ENCODE results near the gene ADGRG6.
A peak's percentile ranks its signal among the peaks of the same experiment; 100 is the strongest.
"Not testable (repeated sequence)": the region's sequence is repeated elsewhere in the genome, so short reads cannot be mapped to it uniquely, and the experiment has no call there.

ADGRG6 gene

DNA sequence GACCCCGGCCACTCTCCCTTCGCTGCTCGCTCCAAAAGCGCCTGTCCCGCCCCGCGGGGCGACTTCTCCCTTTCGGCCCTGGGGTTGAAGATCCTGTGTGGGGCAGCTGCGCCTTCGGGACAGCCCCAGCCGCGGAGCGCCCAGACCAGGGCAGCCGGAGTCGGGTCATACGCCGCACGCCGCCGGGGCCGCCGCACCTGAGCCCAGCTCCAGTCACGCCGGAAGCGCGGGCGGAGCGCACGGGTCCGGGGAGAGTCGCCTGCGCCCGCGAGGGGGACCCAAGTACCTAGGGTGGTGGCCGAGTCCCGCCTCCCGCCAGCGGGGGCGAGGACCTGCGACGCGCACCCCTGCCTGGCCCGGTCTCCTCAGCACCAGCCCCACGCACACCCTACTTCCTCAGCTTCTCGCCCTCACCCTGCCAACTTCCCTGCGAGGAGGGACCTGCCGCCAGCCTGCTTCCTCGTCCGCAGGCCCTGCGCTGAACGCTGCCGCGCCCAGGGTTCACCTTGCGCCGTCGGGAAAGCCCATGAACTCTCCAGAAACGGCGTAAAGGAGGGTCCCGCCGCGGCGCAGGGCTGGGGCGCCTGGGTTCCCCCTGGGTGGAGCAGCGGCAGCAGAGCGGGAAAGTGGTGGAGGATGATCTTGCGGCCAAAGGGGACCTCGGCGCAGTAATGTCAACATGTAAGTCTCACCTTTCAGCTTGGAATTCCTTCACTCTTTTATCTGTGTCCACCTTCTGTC, at the start of gene ADGRG6:
TSS of gene ADGRG6 (plus strand) at position 357 of the 741 bp plus-strand sequence. CDS start at position 680, 323 bp downstream.
- peak; percentile 23 to 30 for DNase-seq

DNA sequence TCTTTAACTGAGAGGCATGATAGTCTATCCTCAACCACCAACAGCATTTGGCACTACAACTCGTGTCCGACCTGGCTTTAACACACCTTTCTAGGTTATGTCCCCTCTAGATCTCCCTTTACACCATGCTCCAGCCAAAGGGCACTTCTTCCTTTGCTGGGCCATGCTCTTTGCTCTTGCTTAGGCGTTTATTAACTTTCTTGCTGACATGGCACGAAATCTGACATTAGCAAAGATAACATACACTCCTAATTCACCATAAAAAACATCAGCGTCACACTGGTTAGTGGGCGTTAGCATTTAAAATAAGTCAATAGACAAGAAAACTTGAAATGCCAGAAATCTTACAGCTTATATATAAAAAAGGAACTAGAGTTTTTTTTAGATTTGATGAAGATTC, 47.3 kb upstream of the ADGRG6 start:
- DNase-seq, result no peak

DNA sequence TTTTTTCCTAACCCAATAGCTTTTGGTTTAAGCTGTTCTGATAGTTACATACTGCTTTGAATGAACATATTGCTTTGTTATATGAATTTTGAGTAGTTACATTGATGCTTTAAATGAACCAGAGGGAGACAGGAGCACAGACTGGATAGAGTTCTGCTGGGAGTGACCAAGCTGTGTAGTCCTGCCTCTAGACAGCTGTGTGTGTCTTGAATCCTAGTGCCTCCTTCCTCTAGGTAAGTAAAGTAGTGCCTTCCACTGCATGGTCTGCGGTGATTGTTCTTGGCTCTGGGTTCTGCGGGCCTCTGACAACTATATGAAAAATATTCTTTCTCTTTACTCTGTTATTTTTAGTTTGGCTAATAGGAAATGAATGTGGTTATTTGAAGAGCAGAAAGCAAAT, 46.0 kb upstream of the ADGRG6 start:
- DNase-seq, result no peak

DNA sequence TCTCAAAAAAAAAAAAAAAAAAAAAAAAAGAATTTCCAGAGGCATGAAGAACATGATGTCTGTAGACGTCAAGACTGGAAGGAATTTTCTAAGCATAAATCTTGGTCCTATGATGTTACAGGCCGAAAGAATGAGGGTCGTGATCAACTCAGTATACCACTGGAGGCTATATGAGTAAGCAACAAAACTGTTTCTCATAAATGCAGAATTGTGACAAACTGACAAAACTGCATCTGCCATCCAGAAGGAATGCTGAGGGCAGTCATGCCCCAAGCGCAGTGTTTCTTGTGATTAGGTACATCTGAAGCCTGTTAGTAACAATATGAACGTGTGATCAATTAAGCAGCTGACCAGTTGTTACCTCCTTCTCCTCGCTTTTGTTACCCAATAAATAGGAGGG, 43.5 kb upstream of the ADGRG6 start:
- no peak for DNase-seq

DNA sequence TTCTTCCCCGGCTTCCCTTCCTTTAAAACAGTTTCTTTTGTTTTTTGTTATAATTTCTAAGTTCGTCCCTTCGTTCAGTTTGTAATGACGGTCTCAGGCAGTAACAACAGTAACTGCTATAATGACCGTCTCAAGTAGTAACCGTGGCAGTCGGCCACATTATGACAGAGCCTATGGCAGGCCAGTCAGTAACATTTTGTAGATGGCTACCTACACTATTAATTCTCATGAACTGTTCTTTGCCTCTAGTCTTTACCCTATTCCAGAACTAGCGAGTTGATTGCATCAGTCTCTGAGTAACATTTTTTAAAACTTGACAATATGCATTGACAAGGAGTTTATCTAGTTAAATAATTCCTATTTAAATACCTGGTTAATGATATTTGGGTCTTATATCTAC, 43.0 kb upstream of the ADGRG6 start:
- DNase-seq, result no peak

DNA sequence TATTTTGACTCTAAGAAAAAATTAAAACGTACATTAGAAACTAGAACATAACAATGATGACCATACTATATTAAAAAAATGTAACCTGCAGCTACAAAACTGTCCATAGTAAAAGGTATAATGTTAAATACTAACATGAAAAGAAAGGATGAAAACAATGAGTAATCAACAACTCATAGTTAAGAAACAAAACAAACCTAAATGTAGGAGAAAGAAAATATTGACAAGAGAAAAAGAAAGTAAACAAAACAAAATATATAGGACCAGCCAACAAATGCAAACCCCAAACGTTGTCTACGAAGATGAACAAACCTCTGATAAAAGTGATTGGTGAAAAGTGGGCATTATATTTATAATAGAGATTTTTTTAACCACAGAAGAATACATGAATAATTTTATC, 41.1 kb upstream of the ADGRG6 start:
- DNase-seq, result no peak

DNA sequence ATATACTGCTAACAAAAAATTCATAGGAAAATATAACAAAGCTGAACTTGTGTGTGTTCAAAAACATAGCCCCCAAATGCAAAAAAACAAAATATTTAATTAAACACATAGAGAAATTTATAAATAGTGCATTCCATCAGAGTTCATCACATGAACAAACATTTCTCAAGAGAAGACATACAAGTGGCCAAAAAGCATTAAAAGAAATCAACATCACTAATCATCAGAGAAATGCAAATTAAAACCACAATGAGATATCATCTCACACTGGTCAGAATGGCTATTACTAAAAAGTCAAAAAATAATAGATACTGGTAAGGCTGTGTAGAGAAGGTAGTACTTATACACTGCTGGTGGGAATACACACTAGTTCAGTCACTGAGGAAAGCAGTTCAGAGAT, 39.6 kb upstream of the ADGRG6 start:
- DNase-seq, result no peak

DNA sequence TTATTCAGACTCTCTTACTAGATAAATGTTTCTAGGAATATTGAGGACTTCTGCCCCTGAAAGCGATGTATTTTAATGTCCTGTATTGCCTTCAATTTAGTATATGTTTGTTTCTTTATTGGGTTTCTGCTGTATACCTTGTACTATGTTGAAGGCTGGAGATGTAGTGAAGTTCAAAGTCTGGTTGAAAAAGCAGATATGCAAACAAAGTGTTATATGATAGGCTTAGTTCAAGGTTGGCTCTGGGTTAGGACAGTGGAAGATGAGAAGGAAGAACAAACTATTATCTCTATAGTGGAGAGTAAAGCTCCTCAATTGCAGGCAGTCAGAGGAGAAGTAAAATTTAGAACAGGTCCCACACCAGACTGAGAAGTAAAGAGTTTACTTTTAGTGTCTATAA, 36.3 kb upstream of the ADGRG6 start:
- no peak for DNase-seq

DNA sequence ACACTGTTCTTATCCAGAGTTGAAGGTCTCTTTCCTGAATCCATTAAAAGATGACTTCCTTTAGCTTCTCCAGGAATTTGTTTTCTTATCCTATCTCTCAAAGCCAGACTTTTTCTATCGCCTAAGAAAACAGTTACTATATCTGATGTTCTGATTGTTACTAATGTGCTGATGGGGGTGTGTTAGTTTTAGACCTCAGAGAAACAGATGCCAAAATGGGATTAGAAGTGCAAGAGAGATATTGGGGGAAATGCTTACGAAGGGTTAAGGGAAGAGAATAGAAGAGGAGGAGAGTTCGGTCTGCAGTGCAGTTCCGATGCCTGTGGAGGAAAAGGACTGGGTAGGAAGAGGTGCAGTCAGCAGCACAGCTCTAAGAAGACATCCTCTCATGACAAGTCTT, 35.7 kb upstream of the ADGRG6 start:
- no peak for DNase-seq

DNA sequence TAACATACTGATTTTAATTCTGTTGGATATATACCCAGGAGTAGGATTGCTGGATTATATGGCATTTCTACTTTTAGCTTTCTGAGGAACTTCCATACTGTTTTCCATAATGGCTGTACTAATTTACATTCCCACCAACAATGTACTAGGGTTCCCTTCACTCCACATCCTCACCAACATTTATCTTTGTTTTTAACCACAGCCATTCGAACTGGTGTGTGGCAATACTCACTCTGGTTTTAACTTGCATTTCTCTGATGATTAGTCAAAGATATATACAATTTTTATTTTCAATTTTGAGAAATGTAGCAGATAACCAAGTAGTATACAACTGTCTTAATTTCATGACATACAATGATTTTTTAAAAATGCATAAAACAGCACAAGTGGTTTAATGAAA, 30.3 kb upstream of the ADGRG6 start:
- DNase-seq, result no peak

DNA sequence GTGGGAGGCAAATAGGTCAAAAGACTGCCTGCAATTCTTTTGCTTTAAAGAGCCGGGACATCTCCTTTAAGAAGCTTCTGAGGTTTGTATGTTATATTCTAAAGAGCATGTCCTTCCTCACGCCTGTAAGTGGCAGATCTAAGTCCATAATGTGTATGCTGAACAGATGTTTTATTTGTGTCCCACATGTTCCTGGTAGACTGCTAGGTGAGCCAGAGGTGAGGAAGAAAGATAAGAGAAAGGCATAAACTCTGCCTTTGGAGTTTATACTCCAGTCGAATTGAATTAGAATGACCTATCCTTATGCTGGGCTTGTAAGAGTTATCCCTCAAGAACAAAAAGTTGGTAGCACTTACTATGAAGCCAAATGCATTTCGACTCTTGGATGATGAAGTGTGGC, 27.2 kb upstream of the ADGRG6 start:
- no peak for DNase-seq

DNA sequence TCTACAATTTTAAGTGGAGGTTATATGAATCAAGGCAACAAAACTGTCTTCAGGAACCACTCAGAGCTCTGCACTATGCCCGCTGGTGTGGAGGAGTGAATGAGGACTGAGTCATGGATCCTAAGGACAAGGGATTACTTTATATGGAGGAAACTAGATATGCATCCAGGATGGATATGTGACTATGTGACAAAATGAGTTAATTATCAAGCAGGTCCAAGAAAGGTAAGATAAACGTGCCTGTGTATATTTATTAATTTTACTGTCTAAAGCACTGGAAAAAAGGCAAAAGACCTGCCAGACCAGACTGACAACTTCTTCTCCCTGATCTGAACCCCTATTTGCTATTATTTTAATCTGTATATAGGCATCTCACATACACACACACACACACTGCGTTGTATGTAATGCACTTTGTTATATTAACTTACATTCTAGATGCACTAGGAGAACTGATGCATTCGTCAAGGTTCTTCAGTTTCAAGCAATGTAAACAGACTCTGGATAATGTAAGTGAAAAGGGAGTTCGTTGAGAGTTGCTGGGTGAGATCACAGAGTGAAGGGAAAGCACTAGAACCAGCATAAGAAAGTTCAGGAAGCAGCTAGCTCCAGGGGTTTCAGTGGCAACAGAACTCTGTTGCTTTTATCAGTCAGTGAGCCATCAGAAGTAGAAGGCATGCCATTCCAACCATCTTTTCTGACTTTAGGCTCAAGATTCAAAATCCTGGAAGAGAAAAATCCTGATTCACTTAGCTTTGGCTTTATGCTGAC, 26.4 kb upstream of the ADGRG6 start:
- DNase-seq, result no peak

DNA sequence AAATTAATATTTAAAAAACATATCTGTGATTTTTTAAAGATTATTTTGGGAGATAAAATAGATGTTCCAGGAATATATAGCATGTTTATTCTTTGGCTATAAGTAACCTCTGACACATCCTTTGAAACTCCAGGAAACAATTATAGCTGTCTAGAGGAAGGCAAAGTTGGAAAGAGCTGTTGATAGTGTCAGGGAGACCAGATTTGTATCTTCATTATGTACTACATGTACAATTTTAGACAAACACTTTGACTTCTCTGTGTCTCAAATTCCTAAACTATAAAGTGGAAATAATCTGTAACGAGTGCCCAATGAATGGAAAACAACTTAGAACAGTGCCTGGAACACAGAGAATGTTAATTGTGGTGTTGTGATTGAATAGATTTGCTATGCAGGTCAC, 25.6 kb upstream of the ADGRG6 start:
- no peak for DNase-seq

DNA sequence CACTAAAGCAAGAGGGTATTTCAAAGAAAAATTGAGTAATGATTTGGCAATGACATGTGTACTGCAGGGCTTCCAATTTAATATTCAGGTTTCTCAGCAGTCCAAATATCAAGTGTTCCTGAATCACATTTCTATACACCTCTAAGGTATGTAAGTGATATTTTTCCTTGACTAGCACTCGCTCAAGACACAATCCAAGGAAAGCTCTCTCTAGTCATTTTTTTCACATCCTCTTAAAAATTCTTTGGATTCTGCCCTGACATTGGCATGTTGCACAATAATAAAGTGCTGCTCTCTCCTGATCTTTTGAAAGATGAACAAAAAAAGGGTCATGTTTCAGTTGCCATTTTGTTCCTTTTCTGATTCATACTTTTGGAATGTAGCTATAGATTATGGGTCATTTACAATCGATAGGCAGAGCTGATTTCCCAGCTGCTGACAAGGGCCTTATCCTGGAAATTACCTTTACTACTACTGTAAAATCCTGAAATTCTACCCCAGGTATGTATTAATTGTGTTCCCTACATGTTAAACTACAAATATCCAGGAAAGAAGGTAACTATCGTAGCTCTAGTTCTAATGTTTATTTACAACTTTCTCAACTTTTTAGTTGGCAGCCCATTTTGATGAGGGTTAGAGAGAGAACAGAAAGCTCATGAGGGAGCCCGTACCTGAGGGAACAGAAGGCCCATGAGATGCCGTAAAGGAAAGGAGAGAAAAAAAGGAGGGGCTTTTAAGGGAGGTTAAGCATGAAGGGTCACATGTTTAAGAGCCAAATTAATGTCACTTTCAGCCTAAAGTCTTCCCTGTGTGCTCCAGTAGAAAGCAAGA, 22.2 kb upstream of the ADGRG6 start:
- DNase-seq, result no peak

DNA sequence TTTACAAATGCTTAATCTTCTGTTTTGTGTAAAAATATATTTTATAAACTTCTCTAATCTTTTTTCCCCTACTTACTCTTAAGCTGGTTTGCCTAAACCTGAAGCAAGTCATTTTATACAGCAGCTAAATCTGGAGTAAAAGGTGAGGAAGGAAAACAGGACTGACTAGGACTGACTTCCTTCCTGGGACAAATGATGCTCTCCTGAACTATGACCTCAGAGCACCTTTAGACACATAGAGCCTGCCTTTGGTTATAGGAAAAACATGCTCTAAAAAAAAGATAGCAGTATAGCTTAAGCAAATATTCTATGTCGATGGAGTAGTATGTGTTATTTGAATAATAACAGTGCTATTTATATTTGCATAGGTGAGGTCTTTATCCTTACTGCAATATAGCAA, 21.5 kb upstream of the ADGRG6 start:
- no peak for DNase-seq

DNA sequence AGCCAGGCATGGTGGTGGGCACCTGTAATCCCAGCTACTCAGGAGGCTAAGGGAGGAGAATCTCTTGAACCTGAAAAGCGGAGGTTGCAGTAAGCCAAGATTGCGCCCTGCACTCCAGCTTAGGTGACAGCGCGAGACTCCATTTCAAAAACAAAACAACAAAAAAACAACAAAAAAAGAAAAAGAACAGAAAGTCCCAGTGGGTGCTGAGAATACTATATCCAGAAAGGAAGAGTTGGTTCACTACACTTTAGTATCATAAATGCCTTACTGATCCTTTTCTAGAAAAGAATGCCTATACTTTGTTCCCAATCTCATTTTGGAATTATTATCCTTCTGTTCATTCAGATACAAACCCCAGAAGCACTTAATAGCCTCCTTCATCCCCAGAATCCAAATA, 20.9 kb upstream of the ADGRG6 start:
- no peak for DNase-seq

DNA sequence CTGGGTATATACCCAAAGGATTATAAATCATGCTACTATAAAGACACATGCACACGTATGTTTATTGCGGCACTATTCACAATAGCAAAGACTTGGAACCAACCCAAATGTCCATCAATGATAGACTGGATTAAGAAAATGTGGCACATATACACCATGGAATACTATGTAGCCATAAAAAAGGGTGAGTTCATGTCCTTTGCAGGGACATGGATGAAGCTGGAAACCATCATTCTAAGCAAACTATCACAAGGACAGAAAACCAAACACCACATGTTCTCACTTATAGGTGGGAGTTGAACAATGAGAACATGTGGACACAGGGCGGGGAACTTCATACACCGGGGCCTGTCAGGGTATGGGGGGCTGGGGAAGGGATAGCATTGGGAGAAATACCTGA, 18.7 kb upstream of the ADGRG6 start:
- DNase-seq, result not testable (repeated sequence)

DNA sequence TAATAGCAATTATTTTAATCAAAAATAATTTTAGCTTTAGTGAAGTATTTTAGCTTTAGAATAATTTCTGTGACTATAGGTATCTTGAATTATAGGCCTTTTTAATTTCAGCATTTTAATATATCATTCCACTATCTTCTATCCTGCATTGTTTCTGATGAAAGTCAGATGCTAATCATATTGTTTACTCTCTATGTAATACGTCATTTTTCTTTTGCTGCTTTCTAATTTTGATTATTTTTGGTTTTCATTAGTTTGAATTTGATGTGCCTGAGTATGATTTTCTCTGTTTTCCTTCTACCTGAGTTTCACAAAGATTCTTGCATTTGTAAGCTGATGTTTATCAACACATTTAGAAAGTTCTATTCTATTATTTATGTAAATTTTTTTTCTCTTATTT, 17.4 kb upstream of the ADGRG6 start:
- no peak for DNase-seq

DNA sequence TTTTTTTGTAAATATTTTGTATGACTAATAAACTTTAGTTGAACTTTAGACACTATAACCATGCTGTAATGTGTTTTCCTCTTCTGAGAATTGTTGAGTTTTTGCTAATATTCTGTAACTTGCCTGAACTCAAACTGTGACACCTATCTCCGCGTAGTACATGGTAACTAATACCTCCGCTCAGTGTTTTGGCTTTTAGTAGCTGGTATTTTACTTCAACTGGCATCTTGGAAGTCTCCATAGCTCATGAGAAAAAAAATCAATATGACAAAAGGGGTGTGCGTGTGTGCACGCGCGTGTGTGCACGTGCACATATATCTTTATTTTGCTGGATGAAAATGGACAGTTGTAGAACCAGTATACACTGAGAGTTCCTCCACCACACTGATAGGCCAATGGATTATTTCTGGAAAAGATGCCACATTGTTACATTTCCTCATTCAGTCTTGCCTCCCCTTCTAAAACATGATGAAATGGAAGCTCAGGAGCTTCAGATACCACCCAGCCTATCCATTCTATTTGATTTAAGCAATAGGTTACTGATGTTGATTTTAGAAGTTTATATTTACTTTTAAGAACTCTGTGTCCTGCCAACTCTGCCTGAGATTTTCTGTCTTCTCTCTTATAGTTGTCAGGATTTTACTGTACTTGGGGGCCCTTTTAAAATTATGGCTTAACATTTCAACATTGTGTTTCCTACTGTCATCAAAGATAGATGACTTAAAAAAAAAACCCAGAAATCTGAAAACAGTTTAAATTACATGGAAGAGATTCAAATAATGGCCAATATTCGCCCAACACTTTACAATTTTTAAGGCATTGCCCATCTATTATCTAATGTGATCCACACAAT, 16.3 kb upstream of the ADGRG6 start:
- DNase-seq, result no peak

DNA sequence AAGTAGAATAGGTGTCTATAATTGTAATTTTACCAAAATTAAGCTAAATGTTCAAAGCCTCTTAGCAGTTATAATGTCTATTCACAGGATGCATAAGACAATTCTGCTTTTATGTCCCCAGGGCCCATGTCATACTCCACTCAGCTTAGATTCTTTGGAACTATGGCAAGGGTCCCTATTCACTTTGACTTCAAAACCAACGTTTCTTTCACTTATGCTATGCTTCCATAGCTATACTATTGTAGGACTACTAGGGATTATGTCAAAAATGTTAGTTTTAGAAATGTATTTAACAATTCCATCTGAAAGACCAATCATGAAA, 15.8 kb upstream of the ADGRG6 start:
- no peak for DNase-seq

DNA sequence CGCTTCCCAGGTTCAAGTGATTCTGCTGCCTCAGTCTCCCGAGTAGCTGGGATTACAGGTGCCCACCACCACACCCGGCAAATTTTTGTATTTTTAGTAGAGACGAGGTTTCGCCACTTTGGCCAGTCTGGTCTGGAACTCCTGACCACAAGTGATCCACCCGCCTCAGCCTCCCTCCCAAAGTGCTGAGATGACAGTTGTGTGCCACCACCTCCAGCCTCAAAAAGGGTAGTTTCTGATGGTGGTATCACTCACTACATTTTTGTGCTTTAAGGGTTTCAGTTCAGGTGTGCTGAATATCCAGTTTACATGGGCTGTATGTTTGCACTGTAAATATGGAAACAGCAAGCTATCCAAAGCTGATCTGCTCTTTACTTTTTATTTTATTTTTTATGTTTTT, 12.1 kb upstream of the ADGRG6 start:
- DNase-seq, result no peak

DNA sequence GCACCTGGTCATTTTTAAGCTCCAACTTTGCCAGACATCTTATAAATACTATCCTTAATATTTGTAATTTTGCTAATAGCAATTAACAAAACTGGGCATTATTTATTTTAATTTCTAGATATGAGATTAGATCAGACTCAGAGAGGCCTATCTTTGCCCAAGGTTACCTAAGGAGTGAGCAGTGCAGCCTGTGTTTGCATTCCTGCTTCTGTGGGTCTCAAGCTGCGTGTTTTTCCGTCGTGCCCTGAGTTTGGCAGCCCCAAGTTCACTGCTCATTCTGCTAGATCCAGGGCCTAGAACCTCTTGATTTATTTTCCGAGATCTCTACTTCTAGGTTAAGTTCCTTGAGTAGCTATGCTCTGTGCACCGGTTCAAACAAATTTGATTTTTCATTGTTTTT, 11.0 kb upstream of the ADGRG6 start:
- no peak for DNase-seq

DNA sequence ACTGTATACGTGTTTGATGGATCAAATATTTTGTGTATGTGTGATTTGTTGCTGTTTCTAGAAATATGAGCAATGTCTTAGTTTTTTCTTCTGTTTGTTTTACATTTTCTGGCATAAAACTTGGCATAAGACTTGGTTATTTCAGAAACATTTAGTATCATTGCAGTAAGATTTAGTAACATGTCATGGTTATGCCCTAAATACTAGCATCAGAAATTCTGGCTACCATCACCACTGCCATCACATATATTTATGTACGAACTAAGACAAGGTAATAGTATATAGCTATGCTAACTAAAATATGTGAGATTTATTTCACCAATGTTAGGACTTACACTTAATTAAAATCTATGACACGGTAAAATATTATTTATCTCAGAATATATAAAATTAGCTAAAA, 10.3 kb upstream of the ADGRG6 start:
- no peak for DNase-seq

Data from CD4-positive, alpha-beta T cell treated with Interferon alpha-2 for 1 hour (primary cell).